SK-N-SH treated with all-trans-retinoic acid at 6 μM for 48 hours (cell line): ENCODE results near the gene KRABD2.
A peak's percentile ranks its signal among the peaks of the same experiment; 100 is the strongest.

ENCODE experiments used
- ESRRG ChIP-seq: fragments of 250-450 bp; sonication (Bioruptor Pico); IDR thresholded peaks from 2 replicates; pipeline ENCODE4 v1.6.1; 2021; ENCODE audit warnings: mild to moderate bottlenecking
- OSR1 ChIP-seq: fragments of 250-450 bp; sonication (Bioruptor Pico); IDR thresholded peaks from 2 replicates; pipeline ENCODE4 v1.8.0; 2022; ENCODE audit warnings: moderate library complexity, mild to moderate bottlenecking, inconsistent platforms
- PPARA ChIP-seq: fragments of 250-450 bp; sonication (Bioruptor Pico); IDR thresholded peaks from 2 replicates; pipeline ENCODE4 v1.5.0; 2020; ENCODE audit warnings: mild to moderate bottlenecking, borderline replicate concordance
- SNAI2 ChIP-seq: fragments of 250-450 bp; sonication (Bioruptor Pico); IDR thresholded peaks from 2 replicates; pipeline ENCODE4 v1.5.0; 2020; ENCODE audit warnings: mild to moderate bottlenecking, moderate library complexity
- ZC3H10 ChIP-seq: fragments of 250-450 bp; sonication (Bioruptor Pico); IDR thresholded peaks from 2 replicates; pipeline ENCODE4 v1.5.1; 2021; ENCODE audit warnings: mild to moderate bottlenecking, moderate library complexity
- ZNF8 ChIP-seq: fragments of 450-650 bp; formaldehyde crosslinking; IDR thresholded peaks from 2 replicates; pipeline ENCODE4 v1.5.0; 2020; ENCODE audit warnings: mild to moderate bottlenecking, moderate library complexity
- TF ChIP-seq, protein P1 (sequence below): fragments of 250-450 bp; sonication (Bioruptor Pico); IDR thresholded peaks from 2 replicates; pipeline ENCODE4 v1.8.0; 2020; ENCODE audit warnings: mild to moderate bottlenecking, moderate library complexity, borderline replicate concordance
- TF ChIP-seq, protein P2 (sequence below): fragments of 250-450 bp; sonication (Bioruptor Pico); IDR thresholded peaks from 2 replicates; pipeline ENCODE4 v1.8.0; 2021; ENCODE audit warnings: low read depth, mild to moderate bottlenecking, moderate library complexity, borderline replicate concordance
- TF ChIP-seq, protein P3 (sequence below): fragments of 250-450 bp; sonication (Bioruptor Pico); IDR thresholded peaks from 2 replicates; pipeline ENCODE4 v1.5.1; 2021; ENCODE audit warnings: mild to moderate bottlenecking, moderate library complexity

DNA sequence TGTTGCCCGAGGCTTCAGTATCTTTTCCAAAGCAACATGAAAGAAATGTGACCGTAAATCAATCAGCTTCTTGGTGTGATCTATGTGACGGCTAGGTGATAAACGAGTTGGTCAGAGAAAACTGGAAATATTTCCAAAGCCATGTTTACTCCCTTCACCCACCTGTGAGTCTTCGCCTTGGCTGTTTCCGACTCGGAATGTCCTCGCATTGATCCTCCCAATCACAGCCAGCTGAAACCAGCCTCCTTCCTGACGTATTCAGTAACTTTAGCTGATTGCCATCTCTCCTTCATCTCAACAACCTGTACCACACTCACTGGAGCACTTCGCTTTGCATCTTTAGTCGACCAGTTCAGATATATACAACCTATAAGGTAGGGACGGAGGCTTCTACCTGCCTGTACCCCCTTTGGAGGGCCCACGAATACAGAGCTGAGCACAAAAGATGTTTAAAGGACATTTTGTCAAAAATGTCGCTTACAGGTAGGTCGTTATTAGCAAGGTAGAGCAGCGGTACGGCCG lies 705 bp downstream of the KRABD2 start:
- TF ChIP-seq, protein P1, sequence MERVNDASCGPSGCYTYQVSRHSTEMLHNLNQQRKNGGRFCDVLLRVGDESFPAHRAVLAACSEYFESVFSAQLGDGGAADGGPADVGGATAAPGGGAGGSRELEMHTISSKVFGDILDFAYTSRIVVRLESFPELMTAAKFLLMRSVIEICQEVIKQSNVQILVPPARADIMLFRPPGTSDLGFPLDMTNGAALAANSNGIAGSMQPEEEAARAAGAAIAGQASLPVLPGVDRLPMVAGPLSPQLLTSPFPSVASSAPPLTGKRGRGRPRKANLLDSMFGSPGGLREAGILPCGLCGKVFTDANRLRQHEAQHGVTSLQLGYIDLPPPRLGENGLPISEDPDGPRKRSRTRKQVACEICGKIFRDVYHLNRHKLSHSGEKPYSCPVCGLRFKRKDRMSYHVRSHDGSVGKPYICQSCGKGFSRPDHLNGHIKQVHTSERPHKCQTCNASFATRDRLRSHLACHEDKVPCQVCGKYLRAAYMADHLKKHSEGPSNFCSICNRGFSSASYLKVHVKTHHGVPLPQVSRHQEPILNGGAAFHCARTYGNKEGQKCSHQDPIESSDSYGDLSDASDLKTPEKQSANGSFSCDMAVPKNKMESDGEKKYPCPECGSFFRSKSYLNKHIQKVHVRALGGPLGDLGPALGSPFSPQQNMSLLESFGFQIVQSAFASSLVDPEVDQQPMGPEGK, result peak; percentile 31; the same call in 1 of the 2 replicates
- TF ChIP-seq, protein P2, sequence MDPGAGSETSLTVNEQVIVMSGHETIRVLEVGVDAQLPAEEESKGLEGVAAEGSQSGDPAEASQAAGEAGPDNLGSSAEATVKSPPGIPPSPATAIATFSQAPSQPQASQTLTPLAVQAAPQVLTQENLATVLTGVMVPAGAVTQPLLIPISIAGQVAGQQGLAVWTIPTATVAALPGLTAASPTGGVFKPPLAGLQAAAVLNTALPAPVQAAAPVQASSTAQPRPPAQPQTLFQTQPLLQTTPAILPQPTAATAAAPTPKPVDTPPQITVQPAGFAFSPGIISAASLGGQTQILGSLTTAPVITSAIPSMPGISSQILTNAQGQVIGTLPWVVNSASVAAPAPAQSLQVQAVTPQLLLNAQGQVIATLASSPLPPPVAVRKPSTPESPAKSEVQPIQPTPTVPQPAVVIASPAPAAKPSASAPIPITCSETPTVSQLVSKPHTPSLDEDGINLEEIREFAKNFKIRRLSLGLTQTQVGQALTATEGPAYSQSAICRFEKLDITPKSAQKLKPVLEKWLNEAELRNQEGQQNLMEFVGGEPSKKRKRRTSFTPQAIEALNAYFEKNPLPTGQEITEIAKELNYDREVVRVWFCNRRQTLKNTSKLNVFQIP (CRISPR knock-in tag), result no peak
- no peak for TF ChIP-seq OSR1 (CRISPR knock-in tag)
- TF ChIP-seq ESRRG (CRISPR knock-in tag), result 0 out of 2 replicates have a peak, but pooled peaks have one; percentile 52
- no peak for TF ChIP-seq ZNF8
- TF ChIP-seq, protein P3, sequence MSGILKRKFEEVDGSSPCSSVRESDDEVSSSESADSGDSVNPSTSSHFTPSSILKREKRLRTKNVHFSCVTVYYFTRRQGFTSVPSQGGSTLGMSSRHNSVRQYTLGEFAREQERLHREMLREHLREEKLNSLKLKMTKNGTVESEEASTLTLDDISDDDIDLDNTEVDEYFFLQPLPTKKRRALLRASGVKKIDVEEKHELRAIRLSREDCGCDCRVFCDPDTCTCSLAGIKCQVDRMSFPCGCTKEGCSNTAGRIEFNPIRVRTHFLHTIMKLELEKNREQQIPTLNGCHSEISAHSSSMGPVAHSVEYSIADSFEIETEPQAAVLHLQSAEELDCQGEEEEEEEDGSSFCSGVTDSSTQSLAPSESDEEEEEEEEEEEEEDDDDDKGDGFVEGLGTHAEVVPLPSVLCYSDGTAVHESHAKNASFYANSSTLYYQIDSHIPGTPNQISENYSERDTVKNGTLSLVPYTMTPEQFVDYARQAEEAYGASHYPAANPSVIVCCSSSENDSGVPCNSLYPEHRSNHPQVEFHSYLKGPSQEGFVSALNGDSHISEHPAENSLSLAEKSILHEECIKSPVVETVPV (CRISPR knock-in tag), result no peak
- no peak for TF ChIP-seq ZC3H10
- TF ChIP-seq PPARA, result no peak
- no peak for TF ChIP-seq SNAI2 (CRISPR knock-in tag)
